Hepatocyte (in vitro differentiated cells): ENCODE results near the gene FBXO42. TPM values are rescaled to one million over a fixed set of nuclear protein-coding genes. Genes with fewer than 3 reads are reported as not detected.

ENCODE experiments used
- DNase-seq: peaks from one replicate; pipeline ENCODE4 v3.0.0-alpha.2; 2016; ENCODE audit warnings: low spot score
- H2AFZ ChIP-seq: fragments of 200-600 bp; sonication (generic); 2 replicates; pipeline ENCODE4 v1.6.0; 2016; ENCODE audit warnings: antibody characterized with exemption, mild to moderate bottlenecking
- H3K27ac ChIP-seq: fragments of 200-600 bp; sonication (generic); 2 replicates; pipeline ENCODE4 v1.5.1; 2016; ENCODE audit warnings: mild to moderate bottlenecking
- H3K27me3 ChIP-seq: fragments of 200-600 bp; sonication (generic); 2 replicates; pipeline ENCODE4 v1.6.1; 2016
- H3K36me3 ChIP-seq: fragments of 200-600 bp; sonication (generic); replicated peaks from 2 replicates; pipeline ENCODE4 v1.5.1; 2016; ENCODE audit warnings: low read depth; ENCODE audit not compliant: insufficient read depth
- H3K4me1 ChIP-seq: fragments of 200-600 bp; sonication (generic); 2 replicates; pipeline ENCODE4 v1.5.1; 2016; ENCODE audit warnings: mild to moderate bottlenecking, moderate library complexity; ENCODE audit not compliant: insufficient read depth
- H3K4me2 ChIP-seq: fragments of 200-600 bp; sonication (generic); 2 replicates; pipeline ENCODE4 v1.6.0; 2016
- H3K4me3 ChIP-seq: fragments of 200-600 bp; sonication (generic); 2 replicates; pipeline ENCODE4 v1.5.1; 2016; ENCODE audit warnings: mild to moderate bottlenecking
- H3K79me2 ChIP-seq: fragments of 200-600 bp; sonication (generic); 2 replicates; pipeline ENCODE4 v1.6.0; 2017; ENCODE audit warnings: mild to moderate bottlenecking
- H3K9me2 ChIP-seq: fragments of 200-600 bp; sonication (generic); replicated peaks from 2 replicates; pipeline ENCODE4 v1.6.0; 2017; ENCODE audit warnings: mild to moderate bottlenecking; ENCODE audit not compliant: insufficient read depth
- H3K9me3 ChIP-seq: fragments of 200-600 bp; sonication (generic); 2 replicates; pipeline ENCODE4 v1.5.1; 2016; ENCODE audit warnings: low read depth, mild to moderate bottlenecking
- H4K20me1 ChIP-seq: fragments of 200-600 bp; sonication (generic); 2 replicates; pipeline ENCODE4 v1.6.0; 2016; ENCODE audit warnings: mild to moderate bottlenecking; ENCODE audit not compliant: insufficient read depth, poor library complexity, severe bottlenecking
- CTCF ChIP-seq: fragments of 200-600 bp; sonication (generic); IDR thresholded peaks from 2 replicates; pipeline ENCODE4 v1.5.1; 2016; ENCODE audit warnings: antibody characterized with exemption, mild to moderate bottlenecking; ENCODE audit not compliant: poor library complexity
- EZH2 ChIP-seq: fragments of 200-600 bp; sonication (generic); IDR thresholded peaks from 2 replicates; pipeline ENCODE4 v1.6.1; 2016; ENCODE audit warnings: antibody characterized with exemption, mild to moderate bottlenecking, borderline replicate concordance
- EZH2phosphoT487 ChIP-seq: fragments of 200-600 bp; sonication (generic); IDR thresholded peaks from one replicate; pipeline ENCODE4 v1.6.1; 2018; ENCODE audit warnings: antibody characterized with exemption, mild to moderate bottlenecking, low read depth, moderate library complexity; ENCODE audit not compliant: unreplicated experiment, severe bottlenecking
- WGBS: methylation state at CpG from one replicate; pipeline ENCODE4 v1.1.6; 2016; ENCODE audit warnings: low lambda C conversion rate; ENCODE audit errors: missing lambda C conversion rate; 5-methylcytosine and 5-hydroxymethylcytosine counted together
- polyA plus RNA-seq: library from polyadenylated mRNA; unstranded; fragments of >200 nt; fragmentation: Nextera tagmentation; extraction: Ambion mirVana; gene quantifications from 2 replicates; pipeline ENCODE4 v1.2.1, GENCODE V29; 2016
- total RNA-seq: library from RNA; depleted of rRNA; stranded (reverse); fragments of >200 nt; gene quantifications from 2 replicates; pipeline ENCODE4 v1.2.3, GENCODE V29; 2014

Gene FBXO42
- total and polyA plus RNA-seq, 2 experiments from 2014 or later: 19.5 to 21.1 TPM

GRCh38 chr1:16371725-16372124 is 19.4 kb upstream of the FBXO42 start:
- no peak overlapping the region for H3K4me3 ChIP-seq
- no peaks in the 10 kb centered on the region for H3K9me3 ChIP-seq
- H3K36me3 ChIP-seq: no peaks in the 10 kb centered on the region
- 93% methylated on average over 5 of the region's 5 CpGs for WGBS
- peaks cover 92% of the 10 kb centered on the region for H3K79me2 ChIP-seq
- TF ChIP-seq CTCF (no peak), EZH2phosphoT487 (no peak), EZH2 (no peak)
- H4K20me1 ChIP-seq: peaks cover 83% of the 10 kb centered on the region
- H3K9me2 ChIP-seq: no peaks in the 10 kb centered on the region
- no peak overlapping the region for H3K4me2 ChIP-seq
- no peak for DNase-seq
- H3K4me1 ChIP-seq: peaks cover 46% of the 10 kb centered on the region
- H3K27ac ChIP-seq: no peak overlapping the region
- no peak overlapping the region for H2AFZ ChIP-seq
- no peaks in the 10 kb centered on the region for H3K27me3 ChIP-seq

GRCh38 chr1:16369821-16370220 is 17.5 kb upstream of the FBXO42 start:
- no peaks in the 10 kb centered on the region for H3K36me3 ChIP-seq
- H3K4me2 ChIP-seq: peak overlapping the region; percentile 87
- H2AFZ ChIP-seq: no peak overlapping the region
- no peaks in the 10 kb centered on the region for H3K9me2 ChIP-seq
- WGBS: 93% methylated on average over 4 of the region's 4 CpGs
- H3K4me3 ChIP-seq: no peak overlapping the region
- TF ChIP-seq EZH2phosphoT487: no peak
- no peak for TF ChIP-seq EZH2
- no peak for TF ChIP-seq CTCF
- no peak for DNase-seq
- H3K79me2 ChIP-seq: peaks cover 73% of the 10 kb centered on the region
- H3K4me1 ChIP-seq: peaks cover 30% of the 10 kb centered on the region
- H4K20me1 ChIP-seq: peaks cover 64% of the 10 kb centered on the region
- H3K27ac ChIP-seq: no peak overlapping the region
- no peaks in the 10 kb centered on the region for H3K9me3 ChIP-seq
- no peaks in the 10 kb centered on the region for H3K27me3 ChIP-seq

- TF ChIP-seq CTCF: no peak
- no peak for TF ChIP-seq EZH2
- TF ChIP-seq EZH2phosphoT487: no peak
- Histone ChIP-seq H3K4me3 (peak overlapping the region; percentile 69), H4K20me1 (peaks cover 48% of the 10 kb centered on the region), H3K79me2 (peaks cover 57% of the 10 kb centered on the region), H3K4me2 (peak overlapping the region; percentile 87), H3K9me2 (no peaks in the 10 kb centered on the region), H3K27ac (peak overlapping the region; percentile 94), H3K36me3 (no peaks in the 10 kb centered on the region), H2AFZ (peak overlapping the region; percentile 43), H3K9me3 (no peaks in the 10 kb centered on the region), H3K4me1 (peaks cover 19% of the 10 kb centered on the region), H3K27me3 (no peaks in the 10 kb centered on the region)
- DNase-seq: peak; percentile 45
- 4% methylated on average over 24 of the region's 24 CpGs for WGBS
These were observed 15.9 kb upstream of the FBXO42 start for GRCh38 chr1:16367968-16368890.
